Lower lobe of right lung (tissue), 2 donors: ENCODE measurements around the gene STPG4. TPM values are rescaled to one million over a fixed set of nuclear protein-coding genes. Genes with fewer than 3 reads are reported as not detected.
A peak's percentile ranks its signal among the peaks of the same experiment; 100 is the strongest.

Experiments used
- ATAC-seq, 2 donors: fragments of 200-7000 bp; cut with Tn5 transposase; one replicate each; pipeline ENCODE4 v1.9.1; 2020 to 2022; ENCODE audit warnings: mild to moderate bottlenecking in 2 of 2, moderate library complexity in 2 of 2
- DNase-seq: peaks from one replicate; pipeline ENCODE4 v3.0.0-alpha.2; 2020
- H3K27ac ChIP-seq: fragments of 200-600 bp; one replicate; pipeline ENCODE4 v1.8.0; 2022
- H3K27me3 ChIP-seq: fragments of 200-600 bp; one replicate; pipeline ENCODE4 v1.8.0; 2022; ENCODE audit warnings: low read depth
- H3K36me3 ChIP-seq: fragments of 200-600 bp; one replicate; pipeline ENCODE4 v1.8.0; 2022; ENCODE audit warnings: mild to moderate bottlenecking
- H3K4me1 ChIP-seq: fragments of 200-600 bp; one replicate; pipeline ENCODE4 v1.8.0; 2022
- H3K4me3 ChIP-seq: fragments of 200-600 bp; one replicate; pipeline ENCODE4 v1.8.0; 2022; ENCODE audit warnings: mild to moderate bottlenecking
- H3K9me3 ChIP-seq: fragments of 200-600 bp; one replicate; pipeline ENCODE4 v1.8.0; 2022
- intact Hi-C: fragments of 100-400 bp; cut with DNase I; formaldehyde crosslinking; loops from one replicate; pipeline ENCODE4 v1.11.0; 2022
- total RNA-seq: library from RNA; stranded (reverse); fragmentation: NEBNext Ultra II Directional; extraction: Animal tissue kit (Norgen Biotek cat#: 25700); gene quantifications from one replicate; pipeline ENCODE4 v1.2.1, GENCODE V29; 2021
- TF ChIP-seq, protein P1 (sequence below): fragments of 200-600 bp; IDR thresholded peaks from one replicate; pipeline ENCODE4 v1.8.0; 2022; ENCODE audit warnings: antibody characterized with exemption, mild to moderate bottlenecking
- donor health status: DM: no; HTN: yes; CAD: no; lungs with severe emphysema.

The STPG4 gene
- total RNA-seq, 1 donor from 2014 or later: 0.77 TPM

DNA sequence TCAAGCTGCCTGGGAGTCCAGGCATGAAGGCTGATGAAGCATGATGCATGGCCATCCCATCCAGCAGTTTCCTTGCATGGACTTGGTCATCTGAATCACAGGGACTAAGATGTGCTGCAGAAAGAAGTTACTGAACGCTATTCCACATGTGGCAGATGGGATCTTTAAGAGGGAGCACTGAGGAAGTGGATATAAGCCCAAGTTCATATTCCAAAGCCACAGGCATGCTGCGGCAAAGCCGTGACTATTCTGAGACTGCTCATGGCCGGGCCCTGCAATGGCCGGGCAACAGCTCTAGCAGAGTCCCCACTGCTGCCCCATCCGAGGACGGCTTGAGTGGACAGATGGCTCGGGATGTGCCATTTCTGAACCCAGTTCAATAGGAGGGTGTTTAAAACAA lies 61.5 kb downstream of the STPG4 start:
- ATAC-seq: no peak
- Histone ChIP-seq H3K9me3 (no peaks in the 10 kb centered on the region), H3K4me3 (no peak overlapping the region), H3K27me3 (no peaks in the 10 kb centered on the region), H3K27ac (no peak overlapping the region), H3K36me3 (no peaks in the 10 kb centered on the region), H3K4me1 (peaks cover 7% of the 10 kb centered on the region)
- no peak for DNase-seq
- intact Hi-C loops: no loop called here
- TF ChIP-seq, protein P1, sequence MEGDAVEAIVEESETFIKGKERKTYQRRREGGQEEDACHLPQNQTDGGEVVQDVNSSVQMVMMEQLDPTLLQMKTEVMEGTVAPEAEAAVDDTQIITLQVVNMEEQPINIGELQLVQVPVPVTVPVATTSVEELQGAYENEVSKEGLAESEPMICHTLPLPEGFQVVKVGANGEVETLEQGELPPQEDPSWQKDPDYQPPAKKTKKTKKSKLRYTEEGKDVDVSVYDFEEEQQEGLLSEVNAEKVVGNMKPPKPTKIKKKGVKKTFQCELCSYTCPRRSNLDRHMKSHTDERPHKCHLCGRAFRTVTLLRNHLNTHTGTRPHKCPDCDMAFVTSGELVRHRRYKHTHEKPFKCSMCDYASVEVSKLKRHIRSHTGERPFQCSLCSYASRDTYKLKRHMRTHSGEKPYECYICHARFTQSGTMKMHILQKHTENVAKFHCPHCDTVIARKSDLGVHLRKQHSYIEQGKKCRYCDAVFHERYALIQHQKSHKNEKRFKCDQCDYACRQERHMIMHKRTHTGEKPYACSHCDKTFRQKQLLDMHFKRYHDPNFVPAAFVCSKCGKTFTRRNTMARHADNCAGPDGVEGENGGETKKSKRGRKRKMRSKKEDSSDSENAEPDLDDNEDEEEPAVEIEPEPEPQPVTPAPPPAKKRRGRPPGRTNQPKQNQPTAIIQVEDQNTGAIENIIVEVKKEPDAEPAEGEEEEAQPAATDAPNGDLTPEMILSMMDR: no peak

DNA sequence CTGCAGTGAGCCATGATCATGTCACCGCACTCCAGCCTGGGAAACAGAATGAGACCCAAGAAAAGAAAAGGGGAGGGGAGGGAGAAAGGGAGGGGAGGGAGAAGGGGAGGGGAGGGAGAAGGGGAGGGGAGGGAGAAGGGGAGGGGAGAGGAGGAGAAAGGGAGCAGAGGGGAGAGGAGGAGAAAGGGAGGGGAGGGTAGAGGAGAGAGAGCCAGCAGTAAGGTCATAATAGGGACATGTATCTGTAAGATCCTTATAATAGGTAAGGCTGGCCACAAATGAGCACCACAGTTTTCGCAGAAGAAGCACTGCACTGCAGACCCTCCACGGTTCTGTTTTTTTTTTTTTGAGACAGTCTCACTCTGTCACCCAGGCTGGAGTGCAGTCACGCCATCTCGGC lies 62.6 kb downstream of the STPG4 start:
- intact Hi-C loops: no loop called here
- H3K4me1 ChIP-seq: peaks cover 14% of the 10 kb centered on the region
- no peaks in the 10 kb centered on the region for H3K36me3 ChIP-seq
- DNase-seq: no peak
- TF ChIP-seq, protein P1: no peak
- no peaks in the 10 kb centered on the region for H3K27me3 ChIP-seq
- H3K9me3 ChIP-seq: no peaks in the 10 kb centered on the region
- no peak for ATAC-seq
- no peak overlapping the region for H3K27ac ChIP-seq
- no peak overlapping the region for H3K4me3 ChIP-seq

DNA sequence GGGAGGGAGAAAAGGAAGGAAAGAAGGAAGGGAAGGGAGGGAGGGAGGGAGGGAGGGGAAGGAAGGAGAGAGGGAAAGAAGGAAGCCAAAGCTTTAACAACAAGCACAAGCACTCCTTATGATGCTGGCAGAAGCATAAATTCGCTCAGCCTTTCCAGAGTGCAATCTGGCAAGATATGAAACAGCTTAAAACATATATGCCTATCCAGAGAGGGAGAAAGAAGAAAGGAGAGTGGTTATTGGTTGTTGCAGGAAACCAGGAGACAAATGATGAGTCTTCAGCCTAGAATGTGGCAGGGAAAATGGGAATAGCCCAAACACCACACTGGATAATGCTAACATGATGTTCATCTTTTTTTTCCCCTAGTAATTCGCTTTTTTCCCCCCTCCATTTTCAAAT lies 64.0 kb downstream of the STPG4 start:
- H3K36me3 ChIP-seq: no peaks in the 10 kb centered on the region
- H3K4me3 ChIP-seq: no peak overlapping the region
- TF ChIP-seq, protein P1: no peak
- DNase-seq: no peak
- no peaks in the 10 kb centered on the region for H3K27me3 ChIP-seq
- H3K9me3 ChIP-seq: no peaks in the 10 kb centered on the region
- no peak overlapping the region for H3K27ac ChIP-seq
- intact Hi-C loops: no loop called here
- no peak for ATAC-seq
- peaks cover 28% of the 10 kb centered on the region for H3K4me1 ChIP-seq

DNA sequence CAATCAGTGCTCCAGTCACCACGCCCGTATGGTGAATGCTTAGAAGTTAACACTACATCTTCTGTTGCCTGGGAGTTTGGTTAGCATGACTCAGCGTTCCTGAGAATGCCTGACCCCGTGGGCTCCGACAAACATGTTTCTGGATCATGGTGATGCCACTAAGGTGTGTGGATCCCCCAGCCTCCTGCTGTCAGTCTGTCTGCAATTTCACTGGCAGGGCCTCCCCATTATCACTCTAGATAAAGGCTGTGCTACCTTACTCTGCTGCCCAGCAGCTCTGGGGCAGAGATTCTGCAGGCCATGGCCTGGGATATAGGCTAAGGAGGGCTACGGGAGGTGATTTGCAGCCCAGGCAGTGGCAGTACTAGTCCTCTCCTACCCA lies 66.0 kb downstream of the STPG4 start:
- intact Hi-C loops: no loop called here
- H3K9me3 ChIP-seq: no peaks in the 10 kb centered on the region
- no peaks in the 10 kb centered on the region for H3K27me3 ChIP-seq
- TF ChIP-seq, protein P1: no peak
- DNase-seq (no peak), ATAC-seq (no peak)
- H3K36me3 ChIP-seq: no peaks in the 10 kb centered on the region
- no peak overlapping the region for H3K4me3 ChIP-seq
- peak overlapping the region; percentile 7 for H3K27ac ChIP-seq
- H3K4me1 ChIP-seq: peaks cover 38% of the 10 kb centered on the region

- Histone ChIP-seq H3K27me3 (no peaks in the 10 kb centered on the region), H3K36me3 (no peaks in the 10 kb centered on the region), H3K27ac (peak overlapping the region; percentile 40), H3K9me3 (no peaks in the 10 kb centered on the region), H3K4me1 (peaks cover 44% of the 10 kb centered on the region), H3K4me3 (no peak overlapping the region)
- ATAC-seq: peak; percentile 14 to 24
- intact Hi-C loops: no loop called here
- no peak for DNase-seq
- TF ChIP-seq, protein P1: no peak
Measured at GRCh38 chr2:47088371-47089082, 66.6 kb downstream of the STPG4 start.
